ENCODE results near the gene NFIA. TPM values are rescaled to one million over a fixed set of nuclear protein-coding genes. Genes with fewer than 3 reads are reported as not detected.

NFIA gene
- total RNA-seq, 4 donors from 2014 or later: 134 to 183 (median 148) TPM

DNA sequence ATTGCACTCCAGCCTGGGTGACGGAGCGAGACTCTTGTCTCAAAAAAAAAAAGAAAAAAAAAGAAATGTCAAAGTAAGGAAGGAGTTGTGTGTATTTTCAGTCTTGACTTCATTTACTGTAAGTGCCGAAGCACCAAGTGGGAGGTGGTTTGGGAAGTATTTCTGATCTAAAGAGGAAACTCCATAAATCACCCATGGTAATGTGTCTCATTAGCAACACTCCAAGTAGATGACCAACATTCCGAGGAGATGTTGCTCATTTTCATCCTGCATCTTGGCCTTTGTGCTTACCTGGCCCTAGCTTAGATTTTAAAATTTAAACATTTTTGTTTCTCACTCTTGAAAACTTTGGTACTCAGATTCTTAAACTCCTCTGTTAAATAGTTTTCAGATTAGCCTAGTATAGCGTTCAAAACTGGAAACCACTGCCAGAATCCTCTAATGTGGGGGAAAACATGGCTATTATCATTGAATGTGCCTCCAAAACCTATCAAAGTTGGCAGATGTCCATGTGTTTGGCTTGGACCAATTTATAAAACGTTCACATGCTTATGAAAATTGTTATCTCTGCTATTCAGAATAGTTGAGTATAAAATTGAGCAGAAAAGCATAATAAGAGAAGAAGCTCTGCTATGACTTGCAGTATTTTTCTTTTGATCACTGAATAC, 110.4 kb downstream of the NFIA start:
- no peaks in the 10 kb centered on the region for H3K36me3 ChIP-seq
- 68% methylated on average over 6 of the region's 6 CpGs for WGBS
- no peaks in the 10 kb centered on the region for H3K27me3 ChIP-seq
- intact Hi-C loops (cut with DNase I): no loop called here
- peak overlapping the region in 3 of 4 donors; percentile 13 to 52 (median 38) for H3K27ac ChIP-seq (replicated peaks in 1 of 4)
- TF ChIP-seq EP300 (IDR thresholded peaks at IDR 0.05): no peak
- TF ChIP-seq, protein P1, sequence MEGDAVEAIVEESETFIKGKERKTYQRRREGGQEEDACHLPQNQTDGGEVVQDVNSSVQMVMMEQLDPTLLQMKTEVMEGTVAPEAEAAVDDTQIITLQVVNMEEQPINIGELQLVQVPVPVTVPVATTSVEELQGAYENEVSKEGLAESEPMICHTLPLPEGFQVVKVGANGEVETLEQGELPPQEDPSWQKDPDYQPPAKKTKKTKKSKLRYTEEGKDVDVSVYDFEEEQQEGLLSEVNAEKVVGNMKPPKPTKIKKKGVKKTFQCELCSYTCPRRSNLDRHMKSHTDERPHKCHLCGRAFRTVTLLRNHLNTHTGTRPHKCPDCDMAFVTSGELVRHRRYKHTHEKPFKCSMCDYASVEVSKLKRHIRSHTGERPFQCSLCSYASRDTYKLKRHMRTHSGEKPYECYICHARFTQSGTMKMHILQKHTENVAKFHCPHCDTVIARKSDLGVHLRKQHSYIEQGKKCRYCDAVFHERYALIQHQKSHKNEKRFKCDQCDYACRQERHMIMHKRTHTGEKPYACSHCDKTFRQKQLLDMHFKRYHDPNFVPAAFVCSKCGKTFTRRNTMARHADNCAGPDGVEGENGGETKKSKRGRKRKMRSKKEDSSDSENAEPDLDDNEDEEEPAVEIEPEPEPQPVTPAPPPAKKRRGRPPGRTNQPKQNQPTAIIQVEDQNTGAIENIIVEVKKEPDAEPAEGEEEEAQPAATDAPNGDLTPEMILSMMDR (IDR thresholded peaks at IDR 0.05): no peak
- TF ChIP-seq POLR2A (IDR thresholded peaks at IDR 0.05; ENCODE audit: low read depth): no peak
- no peak for TF ChIP-seq POLR2AphosphoS5 (IDR thresholded peaks at IDR 0.05)
- H3K4me1 ChIP-seq: peaks cover 39 to 96% (median 64%) of the 10 kb centered on the region in 4 donors
- H3K4me3 ChIP-seq: no peak overlapping the region
- no peak for DNase-seq (ENCODE audit: extremely low spot score)
- no peaks in the 10 kb centered on the region for H3K9me3 ChIP-seq

DNA sequence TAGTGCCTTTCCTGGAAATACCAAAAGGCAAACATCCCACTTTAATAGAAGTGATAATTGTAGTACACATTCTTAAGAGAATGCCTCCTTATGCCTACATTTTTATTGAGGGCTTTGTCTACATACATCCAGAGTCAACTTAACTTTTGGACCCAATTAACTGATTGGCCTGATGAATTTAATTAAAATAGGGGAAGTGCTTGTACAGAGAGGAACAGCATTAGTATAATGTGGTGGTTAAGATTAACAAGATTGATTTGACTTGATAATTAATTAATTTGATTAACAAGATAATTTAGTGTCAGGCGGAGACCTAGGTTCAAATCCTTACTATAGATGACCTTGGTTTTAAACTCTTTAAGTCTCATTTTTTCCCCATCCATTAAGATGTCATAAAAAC, 111.4 kb downstream of the NFIA start:
- H3K27me3 ChIP-seq: no peaks in the 10 kb centered on the region

DNA sequence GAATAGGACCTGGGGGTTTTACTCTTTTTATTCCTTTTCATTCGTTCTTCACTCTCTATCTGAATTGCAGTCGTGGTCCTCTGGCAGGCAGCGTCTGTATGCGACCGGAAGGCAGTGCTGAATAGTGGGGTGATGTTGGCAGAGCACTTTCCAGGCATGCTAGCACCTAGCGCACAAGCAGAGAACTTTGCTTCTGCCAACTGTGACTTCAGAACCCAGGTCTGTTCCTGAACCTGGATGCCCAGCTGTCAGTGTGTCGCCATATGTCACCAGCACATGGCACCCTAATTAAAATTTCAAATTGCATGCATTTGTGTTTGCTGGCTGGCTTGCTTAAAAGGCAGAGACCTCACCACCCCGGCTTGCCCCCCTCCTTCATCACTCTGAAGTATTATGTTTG, 116.2 kb downstream of the NFIA start:
- no peak for DNase-seq (ENCODE audit: extremely low spot score)
- H3K36me3 ChIP-seq: no peaks in the 10 kb centered on the region
- WGBS: 77% methylated on average over 7 of the region's 8 CpGs
- no peaks in the 10 kb centered on the region for H3K9me3 ChIP-seq
- intact Hi-C loops (cut with DNase I): no loop called here
- no peak for TF ChIP-seq EP300 (IDR thresholded peaks at IDR 0.05)
- TF ChIP-seq POLR2AphosphoS5 (IDR thresholded peaks at IDR 0.05): no peak
- no peak for TF ChIP-seq POLR2A (IDR thresholded peaks at IDR 0.05; ENCODE audit: low read depth)
- TF ChIP-seq, protein P1 (IDR thresholded peaks at IDR 0.05): no peak
- H3K27me3 ChIP-seq: no peaks in the 10 kb centered on the region
- H3K4me1 ChIP-seq: peaks cover 22 to 91% (median 67%) of the 10 kb centered on the region in 4 donors
- no peak overlapping the region for H3K27ac ChIP-seq (replicated peaks in 1 of 4)
- no peak overlapping the region for H3K4me3 ChIP-seq

More for the DNA sequence above, 111.4 kb downstream of the NFIA start:
- peaks cover 39 to 96% (median 65%) of the 10 kb centered on the region in 4 donors for H3K4me1 ChIP-seq
- TF ChIP-seq, protein P1 (IDR thresholded peaks at IDR 0.05): no peak
- TF ChIP-seq EP300 (IDR thresholded peaks at IDR 0.05): no peak
- no peak for TF ChIP-seq POLR2A (IDR thresholded peaks at IDR 0.05; ENCODE audit: low read depth)
- no peak for TF ChIP-seq POLR2AphosphoS5 (IDR thresholded peaks at IDR 0.05)
- DNase-seq (ENCODE audit: extremely low spot score): no peak
- no peak overlapping the region for H3K4me3 ChIP-seq
- intact Hi-C loops (cut with DNase I): no loop called here
- H3K36me3 ChIP-seq: no peaks in the 10 kb centered on the region
- 93% methylated on average over 1 of the region's 1 CpG for WGBS
- H3K9me3 ChIP-seq: no peaks in the 10 kb centered on the region
- H3K27ac ChIP-seq (replicated peaks in 1 of 4): no peak overlapping the region

DNA sequence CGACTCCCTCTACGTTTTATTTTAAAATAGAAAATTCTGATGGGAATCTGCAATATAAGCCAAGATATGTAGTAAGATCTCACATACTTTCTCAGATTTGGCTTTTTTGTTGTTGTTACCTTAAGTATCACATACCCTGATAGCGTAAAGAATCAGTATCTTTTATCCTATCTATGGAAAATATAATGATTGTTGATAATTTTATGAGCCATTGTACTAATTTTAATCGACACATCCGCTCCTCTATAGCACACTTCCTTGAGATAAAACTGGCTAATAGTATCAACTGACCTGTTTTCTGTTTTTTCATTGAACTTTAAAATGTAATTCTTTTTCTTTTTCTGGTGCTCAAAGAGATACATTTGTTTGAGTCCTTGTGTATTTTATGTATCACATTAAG, 118.7 kb downstream of the NFIA start:
- Histone ChIP-seq H3K27me3 (no peaks in the 10 kb centered on the region), H3K27ac (replicated peaks in 1 of 4) (no peak overlapping the region), H3K4me3 (no peak overlapping the region), H3K9me3 (no peaks in the 10 kb centered on the region), H3K36me3 (no peaks in the 10 kb centered on the region), H3K4me1 (peaks cover 19 to 72% (median 53%) of the 10 kb centered on the region in 4 donors)
- intact Hi-C loops (cut with DNase I): no loop called here
- no peak for DNase-seq (ENCODE audit: extremely low spot score)
- 78% methylated on average over 5 of the region's 5 CpGs for WGBS
- TF ChIP-seq POLR2A (IDR thresholded peaks at IDR 0.05; ENCODE audit: low read depth): no peak
- TF ChIP-seq, protein P1 (IDR thresholded peaks at IDR 0.05): no peak
- no peak for TF ChIP-seq EP300 (IDR thresholded peaks at IDR 0.05)
- no peak for TF ChIP-seq POLR2AphosphoS5 (IDR thresholded peaks at IDR 0.05)

All from esophagus muscularis mucosa (tissue), 4 donors.